HepG2 (cell line): ENCODE measurements around the gene SAYSD1.

ENCODE experiments used
- ERF ChIP-seq: IDR thresholded peaks from 2 replicates; pipeline ENCODE4 v1.6.1; 2018; ENCODE audit warnings: missing biosample characterization, missing genetic modification reagents
- NR2C2 ChIP-seq: sonication (generic); formaldehyde crosslinking; IDR thresholded peaks from 2 replicates; pipeline ENCODE4 v1.4.0; 2020; ENCODE audit warnings: missing genetic modification reagents, mild to moderate bottlenecking, moderate library complexity, borderline replicate concordance
- POLR2A ChIP-seq, 2 experiments: IDR thresholded peaks; 2 replicates each; pipeline ENCODE4 v1.6.1; 2011; ENCODE audit warnings: low read depth in 2 of 2, low read length in 2 of 2, mild to moderate bottlenecking in 1 of 2, moderate library complexity in 1 of 2; ENCODE audit not compliant: insufficient read depth in 1 of 2
- SAP130 ChIP-seq: IDR thresholded peaks from 2 replicates; pipeline ENCODE4 v1.6.1; 2016; ENCODE audit warnings: low read depth
- SMC3 ChIP-seq: IDR thresholded peaks from 2 replicates; pipeline ENCODE4 v1.6.1; 2011; ENCODE audit warnings: low read length, improper control_type of control experiment
- TF ChIP-seq, protein P1 (sequence below), 2 experiments: IDR thresholded peaks; 2 replicates each; pipeline ENCODE4 v1.6.1; 2011 to 2012; ENCODE audit warnings: low read length in 2 of 2, borderline replicate concordance in 1 of 2, low read depth in 1 of 2, mild to moderate bottlenecking in 1 of 2, moderate library complexity in 1 of 2
- TF ChIP-seq, protein P2 (sequence below): sonication (generic); formaldehyde crosslinking; IDR thresholded peaks from 2 replicates; pipeline ENCODE4 v1.5.0; 2020; ENCODE audit warnings: mild to moderate bottlenecking, missing genetic modification reagents
- TF ChIP-seq, protein P3 (sequence below): sonication (generic); formaldehyde crosslinking; conservative IDR thresholded peaks from 2 replicates; pipeline ENCODE4 v1.8.1; 2023; ENCODE audit warnings: missing genetic modification reagents
- TF ChIP-seq, protein P4 (sequence below): sonication (generic); formaldehyde crosslinking; IDR thresholded peaks from 2 replicates; pipeline ENCODE4 v1.4.0; 2020; ENCODE audit warnings: mild to moderate bottlenecking, missing genetic modification reagents

GRCh38 chr6:39059496-39060310 is 55.3 kb downstream of the SAYSD1 start:
- TF ChIP-seq, protein P1, sequence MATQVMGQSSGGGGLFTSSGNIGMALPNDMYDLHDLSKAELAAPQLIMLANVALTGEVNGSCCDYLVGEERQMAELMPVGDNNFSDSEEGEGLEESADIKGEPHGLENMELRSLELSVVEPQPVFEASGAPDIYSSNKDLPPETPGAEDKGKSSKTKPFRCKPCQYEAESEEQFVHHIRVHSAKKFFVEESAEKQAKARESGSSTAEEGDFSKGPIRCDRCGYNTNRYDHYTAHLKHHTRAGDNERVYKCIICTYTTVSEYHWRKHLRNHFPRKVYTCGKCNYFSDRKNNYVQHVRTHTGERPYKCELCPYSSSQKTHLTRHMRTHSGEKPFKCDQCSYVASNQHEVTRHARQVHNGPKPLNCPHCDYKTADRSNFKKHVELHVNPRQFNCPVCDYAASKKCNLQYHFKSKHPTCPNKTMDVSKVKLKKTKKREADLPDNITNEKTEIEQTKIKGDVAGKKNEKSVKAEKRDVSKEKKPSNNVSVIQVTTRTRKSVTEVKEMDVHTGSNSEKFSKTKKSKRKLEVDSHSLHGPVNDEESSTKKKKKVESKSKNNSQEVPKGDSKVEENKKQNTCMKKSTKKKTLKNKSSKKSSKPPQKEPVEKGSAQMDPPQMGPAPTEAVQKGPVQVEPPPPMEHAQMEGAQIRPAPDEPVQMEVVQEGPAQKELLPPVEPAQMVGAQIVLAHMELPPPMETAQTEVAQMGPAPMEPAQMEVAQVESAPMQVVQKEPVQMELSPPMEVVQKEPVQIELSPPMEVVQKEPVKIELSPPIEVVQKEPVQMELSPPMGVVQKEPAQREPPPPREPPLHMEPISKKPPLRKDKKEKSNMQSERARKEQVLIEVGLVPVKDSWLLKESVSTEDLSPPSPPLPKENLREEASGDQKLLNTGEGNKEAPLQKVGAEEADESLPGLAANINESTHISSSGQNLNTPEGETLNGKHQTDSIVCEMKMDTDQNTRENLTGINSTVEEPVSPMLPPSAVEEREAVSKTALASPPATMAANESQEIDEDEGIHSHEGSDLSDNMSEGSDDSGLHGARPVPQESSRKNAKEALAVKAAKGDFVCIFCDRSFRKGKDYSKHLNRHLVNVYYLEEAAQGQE (IDR thresholded peaks at IDR 0.05; ENCODE audit: borderline replicate concordance in 1 of 2, low read depth in 1 of 2, low read length in 2 of 2), result no peak
- TF ChIP-seq SAP130 (CRISPR knock-in tag), result no peak
- no peak for TF ChIP-seq SMC3
- TF ChIP-seq ERF (CRISPR knock-in tag), result no peak
- TF ChIP-seq NR2C2 (CRISPR knock-in tag), result no peak
- TF ChIP-seq, protein P2, sequence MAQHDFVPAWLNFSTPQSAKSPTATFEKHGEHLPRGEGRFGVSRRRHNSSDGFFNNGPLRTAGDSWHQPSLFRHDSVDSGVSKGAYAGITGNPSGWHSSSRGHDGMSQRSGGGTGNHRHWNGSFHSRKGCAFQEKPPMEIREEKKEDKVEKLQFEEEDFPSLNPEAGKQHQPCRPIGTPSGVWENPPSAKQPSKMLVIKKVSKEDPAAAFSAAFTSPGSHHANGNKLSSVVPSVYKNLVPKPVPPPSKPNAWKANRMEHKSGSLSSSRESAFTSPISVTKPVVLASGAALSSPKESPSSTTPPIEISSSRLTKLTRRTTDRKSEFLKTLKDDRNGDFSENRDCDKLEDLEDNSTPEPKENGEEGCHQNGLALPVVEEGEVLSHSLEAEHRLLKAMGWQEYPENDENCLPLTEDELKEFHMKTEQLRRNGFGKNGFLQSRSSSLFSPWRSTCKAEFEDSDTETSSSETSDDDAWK (CRISPR knock-in tag), result no peak
- TF ChIP-seq, protein P3, sequence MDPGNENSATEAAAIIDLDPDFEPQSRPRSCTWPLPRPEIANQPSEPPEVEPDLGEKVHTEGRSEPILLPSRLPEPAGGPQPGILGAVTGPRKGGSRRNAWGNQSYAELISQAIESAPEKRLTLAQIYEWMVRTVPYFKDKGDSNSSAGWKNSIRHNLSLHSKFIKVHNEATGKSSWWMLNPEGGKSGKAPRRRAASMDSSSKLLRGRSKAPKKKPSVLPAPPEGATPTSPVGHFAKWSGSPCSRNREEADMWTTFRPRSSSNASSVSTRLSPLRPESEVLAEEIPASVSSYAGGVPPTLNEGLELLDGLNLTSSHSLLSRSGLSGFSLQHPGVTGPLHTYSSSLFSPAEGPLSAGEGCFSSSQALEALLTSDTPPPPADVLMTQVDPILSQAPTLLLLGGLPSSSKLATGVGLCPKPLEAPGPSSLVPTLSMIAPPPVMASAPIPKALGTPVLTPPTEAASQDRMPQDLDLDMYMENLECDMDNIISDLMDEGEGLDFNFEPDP, result no peak
- TF ChIP-seq, protein P4, sequence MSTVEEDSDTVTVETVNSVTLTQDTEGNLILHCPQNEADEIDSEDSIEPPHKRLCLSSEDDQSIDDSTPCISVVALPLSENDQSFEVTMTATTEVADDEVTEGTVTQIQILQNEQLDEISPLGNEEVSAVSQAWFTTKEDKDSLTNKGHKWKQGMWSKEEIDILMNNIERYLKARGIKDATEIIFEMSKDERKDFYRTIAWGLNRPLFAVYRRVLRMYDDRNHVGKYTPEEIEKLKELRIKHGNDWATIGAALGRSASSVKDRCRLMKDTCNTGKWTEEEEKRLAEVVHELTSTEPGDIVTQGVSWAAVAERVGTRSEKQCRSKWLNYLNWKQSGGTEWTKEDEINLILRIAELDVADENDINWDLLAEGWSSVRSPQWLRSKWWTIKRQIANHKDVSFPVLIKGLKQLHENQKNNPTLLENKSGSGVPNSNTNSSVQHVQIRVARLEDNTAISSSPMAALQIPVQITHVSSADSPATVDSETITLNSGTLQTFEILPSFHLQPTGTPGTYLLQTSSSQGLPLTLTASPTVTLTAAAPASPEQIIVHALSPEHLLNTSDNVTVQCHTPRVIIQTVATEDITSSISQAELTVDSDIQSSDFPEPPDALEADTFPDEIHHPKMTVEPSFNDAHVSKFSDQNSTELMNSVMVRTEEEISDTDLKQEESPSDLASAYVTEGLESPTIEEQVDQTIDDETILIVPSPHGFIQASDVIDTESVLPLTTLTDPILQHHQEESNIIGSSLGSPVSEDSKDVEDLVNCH (CRISPR knock-in tag), result no peak
- TF ChIP-seq POLR2A (IDR thresholded peaks at IDR 0.05; ENCODE audit: insufficient read depth in 1 of 2, low read depth in 2 of 2, low read length in 2 of 2), result no peak
